Measurements from ENCODE around the gene TNRC18.
"Not testable (repeated sequence)": the region's sequence is repeated elsewhere in the genome, so short reads cannot be mapped to it uniquely, and the experiment has no call there.

The TNRC18 gene

GRCh38 chr7:5350600-5351385 is 72.8 kb downstream of the TNRC18 start:
- H3K4me3 ChIP-seq (ENCODE audit: low read depth, low read length): no peak overlapping the region

- H3K4me3 ChIP-seq (ENCODE audit: low read depth, low read length): no peak overlapping the region
These were observed 73.5 kb downstream of the TNRC18 start for GRCh38 chr7:5350174-5350463.

- no peak overlapping the region for H3K4me3 ChIP-seq (ENCODE audit: low read depth, low read length)
These were observed 74.0 kb downstream of the TNRC18 start for GRCh38 chr7:5349437-5350173.

- no peak overlapping the region for H3K4me3 ChIP-seq (ENCODE audit: low read depth, low read length)
These were observed 74.6 kb downstream of the TNRC18 start for GRCh38 chr7:5349005-5349380.

DNA sequence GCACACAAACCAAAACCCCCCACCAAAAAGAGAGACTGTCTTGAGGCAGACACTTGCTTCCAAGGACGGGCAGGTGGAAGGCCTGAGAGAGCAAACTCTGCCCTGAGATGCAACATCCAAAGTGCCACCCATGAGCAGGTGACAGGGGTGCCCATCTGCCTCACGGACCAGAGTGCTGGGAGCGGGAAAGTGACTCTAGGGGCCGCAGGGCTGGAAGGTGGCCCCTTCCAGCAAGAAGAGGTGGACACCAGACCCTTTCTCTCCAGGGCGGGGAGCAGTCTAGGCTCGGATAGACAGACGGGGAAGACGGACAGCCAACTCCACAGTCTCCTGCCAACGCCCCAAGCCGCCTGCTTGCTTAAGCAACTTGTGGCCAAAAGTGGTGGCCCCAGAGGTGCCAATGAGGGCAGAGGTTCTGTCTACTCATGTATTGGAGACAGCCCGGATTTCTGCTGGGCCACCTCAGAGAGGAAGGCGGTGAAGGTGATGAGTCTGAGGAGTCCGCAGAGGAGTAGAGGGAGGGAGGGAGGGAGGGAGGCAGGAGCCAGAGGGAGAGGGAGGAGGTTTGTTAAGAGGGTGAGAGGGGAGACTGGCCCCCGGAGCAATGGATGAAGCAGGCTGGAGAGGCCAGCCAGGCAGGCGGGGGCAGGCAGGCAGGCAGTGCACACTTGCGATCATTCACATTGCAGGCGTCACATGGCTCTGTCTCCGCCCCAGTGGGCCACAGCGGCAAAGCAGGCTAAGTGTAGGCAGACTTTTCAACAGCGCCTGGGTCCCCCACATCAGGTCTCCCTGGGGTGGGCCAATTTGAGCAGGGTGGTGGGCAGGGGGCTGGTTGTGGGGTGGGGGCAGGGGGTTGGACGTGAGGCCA is 75.3 kb downstream of the TNRC18 start:
- no peak overlapping the region for H3K4me3 ChIP-seq (ENCODE audit: low read depth, low read length)

DNA sequence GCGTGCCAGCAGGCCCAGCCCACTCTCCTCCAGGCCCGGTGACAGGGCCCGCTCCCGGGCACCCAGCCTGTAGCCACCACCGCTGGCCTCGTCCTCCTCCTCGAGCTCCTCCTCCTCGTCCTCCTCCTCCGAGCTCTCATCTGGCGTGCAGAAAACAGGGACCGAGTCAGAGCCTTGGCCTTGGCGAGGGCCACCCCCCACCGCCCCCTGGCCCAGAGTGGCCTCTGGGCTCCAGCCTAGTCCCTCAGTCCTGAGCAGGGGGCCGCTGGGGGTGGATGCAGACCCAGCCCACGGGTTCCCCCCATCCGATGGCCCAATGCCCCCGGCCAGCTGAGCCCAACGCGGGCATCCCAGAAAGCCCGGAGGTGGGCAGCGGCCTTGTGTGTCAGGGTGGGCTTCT is 78.0 kb downstream of the TNRC18 start:
- H3K4me3 ChIP-seq (ENCODE audit: low read depth, low read length): no peak overlapping the region

DNA sequence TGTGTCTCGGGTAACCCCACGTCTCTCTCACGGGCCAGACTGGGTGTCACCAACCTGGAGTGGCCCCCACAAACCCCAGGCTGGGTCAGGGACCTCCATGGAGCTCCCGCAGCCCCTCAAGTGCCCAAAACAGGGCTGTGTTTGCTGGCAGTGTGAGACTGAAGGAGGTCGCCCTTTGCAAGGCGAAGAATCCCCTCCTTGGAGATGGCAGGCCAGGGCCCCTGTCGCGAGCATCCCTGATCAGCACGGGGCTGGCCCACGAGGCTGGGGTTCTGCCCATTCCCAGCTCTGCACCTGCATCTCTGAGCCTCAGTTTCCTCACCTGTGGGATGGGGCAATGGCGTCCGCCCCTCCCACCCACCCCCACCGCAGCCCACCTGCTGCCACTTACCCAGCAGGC is 78.5 kb downstream of the TNRC18 start:
- no peak overlapping the region for H3K4me3 ChIP-seq (ENCODE audit: low read depth, low read length)

- no peak overlapping the region for H3K4me3 ChIP-seq (ENCODE audit: low read depth, low read length)
These were observed 79.3 kb downstream of the TNRC18 start for GRCh38 chr7:5344342-5344741.

- H3K4me3 ChIP-seq (ENCODE audit: low read depth, low read length): no peak overlapping the region
These were observed 79.8 kb downstream of the TNRC18 start for GRCh38 chr7:5343884-5344283.

GRCh38 chr7:5342631-5343030 is 81.0 kb downstream of the TNRC18 start:
- no peak overlapping the region for H3K4me3 ChIP-seq (ENCODE audit: low read depth, low read length)

- H3K4me3 ChIP-seq (ENCODE audit: low read depth, low read length): no peak overlapping the region
These were observed 83.7 kb downstream of the TNRC18 start for GRCh38 chr7:5339955-5340354.

GRCh38 chr7:5337047-5337446 is 86.6 kb downstream of the TNRC18 start:
- H3K4me3 ChIP-seq (ENCODE audit: low read depth, low read length): no peak overlapping the region

DNA sequence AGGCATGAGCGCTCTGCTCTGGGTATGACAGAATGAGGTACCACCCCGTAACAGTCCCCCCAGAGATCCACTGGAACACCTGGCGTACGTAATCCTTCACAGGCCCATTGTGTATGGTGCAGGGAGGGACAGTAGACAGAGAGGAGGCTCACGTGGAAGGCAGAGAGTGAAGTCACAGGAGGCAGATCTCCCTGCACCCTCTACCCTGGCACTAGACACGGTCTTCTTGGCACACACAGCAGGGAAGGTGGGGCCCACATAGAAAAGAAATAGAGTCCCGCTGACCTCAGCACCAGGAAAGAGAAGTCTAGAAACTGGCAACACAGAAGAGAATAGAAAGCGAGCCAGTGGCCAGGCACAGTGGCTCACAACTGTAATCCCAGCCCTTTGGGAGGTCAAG is 89.0 kb downstream of the TNRC18 start:
- no peak overlapping the region for H3K4me3 ChIP-seq (ENCODE audit: low read depth, low read length)

DNA sequence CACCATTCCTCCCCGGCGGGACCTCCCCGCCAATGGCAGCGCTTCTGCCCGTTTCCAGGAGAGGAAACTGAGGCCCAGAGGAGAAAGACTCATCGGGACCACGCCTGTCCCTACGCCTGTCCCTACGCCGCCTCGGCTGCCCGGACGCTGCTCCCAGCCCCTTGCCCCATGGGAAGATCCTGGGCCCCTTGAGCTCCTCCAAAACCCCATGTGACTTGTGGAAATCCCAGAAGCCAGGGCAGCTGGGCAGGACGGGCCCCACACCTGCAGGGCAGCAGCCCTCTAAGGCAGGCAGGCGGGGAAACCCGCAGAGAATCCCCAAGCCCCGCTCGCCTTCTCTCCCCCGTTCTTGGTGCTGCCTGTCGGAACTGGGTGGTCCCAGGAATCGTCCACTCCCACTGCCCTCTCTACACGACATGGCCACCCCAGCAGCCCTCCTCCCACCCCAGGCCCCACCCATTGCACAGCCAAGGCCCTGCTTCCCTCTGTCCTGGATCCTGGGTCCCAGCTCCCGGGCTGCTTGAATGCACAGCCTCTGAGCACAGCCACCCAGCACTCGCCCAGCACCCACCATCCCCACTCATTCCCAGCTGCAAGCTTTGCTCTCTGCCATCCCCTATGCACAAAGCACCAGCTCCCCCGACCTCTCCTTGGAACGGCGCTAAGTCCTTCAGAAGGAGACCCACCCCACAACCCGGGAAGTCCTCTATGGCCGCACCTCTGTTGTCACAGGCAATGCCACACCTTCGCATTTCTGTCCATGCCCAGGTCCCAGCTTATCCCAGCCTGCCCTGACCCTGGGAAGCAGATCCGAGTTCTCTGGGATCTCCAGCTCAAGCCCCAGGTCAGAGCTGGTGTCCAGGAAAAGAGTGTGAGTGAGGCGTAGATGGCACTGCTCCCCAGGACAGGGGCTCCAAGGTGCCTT is 90.3 kb downstream of the TNRC18 start:
- no peak overlapping the region for H3K4me3 ChIP-seq (ENCODE audit: low read depth, low read length)

DNA sequence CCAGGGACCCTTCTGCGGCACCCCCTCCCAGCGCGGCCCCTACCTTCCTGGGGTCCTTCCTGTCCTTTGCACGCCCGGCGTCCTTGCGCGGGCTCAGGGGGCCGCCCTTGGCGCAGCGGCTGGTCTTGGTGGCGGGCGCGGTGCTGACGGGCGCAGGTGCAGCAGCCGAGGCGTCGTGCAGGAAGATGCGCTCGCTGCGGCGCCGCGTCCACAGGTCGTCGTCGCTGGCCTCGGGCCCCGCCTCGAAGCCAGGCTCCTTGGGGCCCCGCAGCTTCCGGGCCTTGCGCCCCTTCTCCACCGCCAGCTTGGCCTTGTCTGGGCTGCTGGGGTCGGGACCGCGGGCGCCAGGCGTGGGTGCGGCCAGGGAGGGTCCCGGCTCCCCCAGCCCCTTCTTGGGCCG is 91.1 kb downstream of the TNRC18 start:
- no peak overlapping the region for H3K4me3 ChIP-seq (ENCODE audit: low read depth, low read length)

- H3K4me3 ChIP-seq (ENCODE audit: low read depth, low read length): no peak overlapping the region
These were observed 93.3 kb downstream of the TNRC18 start for GRCh38 chr7:5330288-5330687.

DNA sequence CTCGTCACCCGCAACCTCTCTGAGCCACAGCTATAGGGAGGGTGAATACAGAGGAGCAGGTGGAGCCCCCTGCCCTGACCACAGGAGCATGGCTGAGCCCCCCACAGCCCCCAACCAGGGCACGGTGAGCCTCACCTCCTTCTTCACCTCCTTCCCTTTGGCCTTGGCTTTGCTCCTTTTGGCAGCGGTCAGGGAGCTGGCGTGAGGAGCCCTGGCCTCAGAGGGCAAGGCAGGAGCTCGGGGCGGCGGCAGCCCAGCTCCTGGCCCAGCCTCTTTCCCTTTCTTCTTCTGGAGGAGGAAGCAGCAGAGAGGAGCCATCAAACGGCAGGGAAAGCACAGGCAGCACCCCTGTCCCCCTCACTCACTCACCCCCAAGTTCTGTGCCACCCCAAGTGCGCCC is 98.7 kb downstream of the TNRC18 start:
- no peak overlapping the region for H3K4me3 ChIP-seq (ENCODE audit: low read depth, low read length)

DNA sequence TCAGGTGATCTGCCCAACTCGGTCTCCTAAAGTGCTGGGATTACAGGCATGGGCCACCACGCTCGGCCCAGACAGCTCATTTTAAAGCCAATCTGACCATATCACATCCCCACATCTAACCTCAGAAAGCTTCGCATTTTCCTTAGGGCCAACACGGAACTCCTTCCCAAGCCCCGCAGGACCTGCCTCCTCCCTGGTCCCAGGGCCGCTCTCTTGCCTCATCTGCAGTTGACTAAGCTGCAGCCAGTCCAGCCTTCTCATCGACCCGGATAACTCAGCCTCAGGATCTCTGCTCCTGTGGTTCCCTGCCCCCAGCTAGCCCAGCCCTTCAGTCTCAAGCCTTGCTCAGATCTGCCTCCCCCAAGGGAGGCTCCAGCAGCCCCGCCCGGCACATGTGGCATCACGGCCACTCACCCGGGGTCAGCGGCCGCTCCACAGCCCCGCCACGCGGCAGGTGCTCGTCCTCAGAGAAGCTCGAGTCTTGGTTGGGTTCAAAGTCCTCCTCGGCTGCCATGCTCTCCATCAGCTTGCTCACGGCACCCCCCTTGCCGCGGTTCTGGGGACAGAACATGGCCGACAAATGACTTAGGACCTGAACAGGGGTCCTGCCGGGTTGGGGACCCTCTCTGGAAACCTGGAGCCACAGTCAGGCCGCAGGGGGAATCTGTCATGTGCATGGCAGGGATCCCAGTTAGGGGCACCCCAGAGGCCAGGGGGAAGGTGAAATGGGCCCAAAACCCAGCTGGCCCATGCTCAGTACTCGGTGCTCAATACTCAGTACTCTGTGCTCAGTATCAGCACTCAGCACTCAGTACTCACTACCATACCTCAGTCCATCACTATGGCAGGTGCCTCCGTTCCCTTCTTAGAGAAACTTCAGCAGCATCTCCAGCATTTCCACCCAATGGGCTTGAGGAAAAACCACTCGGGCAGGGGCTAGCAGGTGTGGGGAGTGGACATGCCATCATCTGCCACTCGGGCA is 99.5 kb downstream of the TNRC18 start:
- H3K4me3 ChIP-seq (ENCODE audit: low read depth, low read length): not testable (repeated sequence)

DNA sequence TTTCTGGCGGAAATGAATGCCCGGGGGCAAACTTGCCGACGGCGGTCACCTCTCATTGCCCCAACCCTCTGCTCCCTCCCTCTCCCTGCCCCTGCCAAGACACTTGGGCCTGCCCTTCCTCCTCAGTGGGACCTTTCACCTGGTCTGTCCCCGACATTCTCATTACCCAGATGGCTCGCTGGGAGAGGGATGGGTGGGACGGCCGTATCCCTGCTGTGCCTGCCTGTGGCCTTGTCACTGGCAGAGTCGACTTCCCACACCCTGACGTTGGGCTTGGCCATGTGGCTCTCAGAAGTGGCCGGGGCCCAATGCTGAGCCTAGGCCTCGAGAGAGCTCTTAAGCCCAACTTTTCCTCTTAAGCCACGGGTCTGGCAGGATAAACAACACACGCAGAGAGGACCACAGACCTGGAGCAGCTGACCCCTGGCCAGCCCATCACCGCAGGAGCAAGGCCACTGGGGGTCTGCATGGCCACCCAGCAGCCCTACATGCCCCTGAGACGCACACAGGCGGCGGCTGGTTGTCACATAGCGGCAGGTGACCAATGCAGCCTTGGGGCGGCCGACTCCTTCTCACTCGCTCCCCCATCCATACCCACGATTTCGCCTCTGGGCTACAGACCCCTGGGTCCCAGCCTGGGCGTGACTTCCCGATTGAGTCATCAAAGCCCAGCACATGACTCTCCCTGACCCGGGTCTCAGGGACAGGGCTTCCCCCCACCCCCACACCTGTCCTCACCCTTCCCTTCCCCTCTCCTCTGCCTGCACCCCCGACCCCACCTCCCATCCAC is 100.8 kb downstream of the TNRC18 start:
- H3K4me3 ChIP-seq (ENCODE audit: low read depth, low read length): no peak overlapping the region

All from iPS-11a (cell line).